Measurements from ENCODE around the gene CHFR. TPM values are rescaled to one million over a fixed set of nuclear protein-coding genes. Genes with fewer than 3 reads are reported as not detected.

Gene CHFR
- total and polyA plus RNA-seq, 9 of the 15 experiments (the other 6 are each of a cell fraction or from before 2014, with no cell fraction given): 0.61 to 33.9 (median 19.3) TPM

DNA sequence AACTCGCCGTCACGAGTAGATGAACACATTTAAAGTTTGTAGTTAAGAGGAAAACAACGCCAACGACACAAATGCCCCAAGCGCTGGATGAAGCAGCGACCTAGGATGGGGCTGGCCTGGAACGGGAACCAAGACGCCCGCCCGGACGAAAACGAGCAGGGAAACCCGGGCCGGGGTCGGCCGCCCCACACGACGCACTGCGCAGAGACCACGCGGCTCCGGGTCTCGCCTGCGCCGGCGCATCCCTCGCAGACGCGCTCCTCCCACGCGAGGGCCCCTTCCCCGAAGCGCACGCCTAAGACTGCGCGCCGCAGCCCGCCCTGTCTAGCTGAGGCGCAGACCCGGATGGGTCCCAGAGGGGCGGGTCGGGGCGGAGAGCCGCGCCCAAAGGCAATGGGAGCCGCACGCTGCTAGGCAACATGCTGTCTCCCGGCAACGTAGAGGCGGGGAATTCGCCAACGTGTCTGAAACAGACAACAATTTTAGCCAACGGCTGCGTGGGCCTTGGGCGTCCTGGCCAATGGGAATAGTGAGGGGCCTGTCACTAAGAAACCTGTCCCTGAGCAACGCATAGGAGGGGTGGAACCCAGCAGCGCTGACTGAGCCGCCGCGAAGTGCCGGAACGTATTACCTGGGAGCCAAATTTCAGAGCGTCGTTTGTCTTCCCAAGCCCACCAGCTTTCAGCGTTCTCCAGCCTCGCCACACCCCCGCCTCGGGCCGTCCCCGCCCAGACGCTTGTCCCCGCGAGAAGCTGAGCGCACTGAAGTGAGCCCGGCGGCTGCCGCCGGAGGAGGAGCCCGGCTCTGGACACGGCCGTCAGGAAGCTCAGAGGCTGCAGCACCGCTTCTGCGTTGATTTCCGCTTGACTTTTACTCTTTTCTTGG, 21.0 kb upstream of the CHFR start (continued):
- TF ChIP-seq RFX1 (IDR thresholded peaks at IDR 0.05): peak; percentile 94
- TF ChIP-seq ZEB2 (IDR thresholded peaks at IDR 0.05): no peak
- TF ChIP-seq, protein P1, sequence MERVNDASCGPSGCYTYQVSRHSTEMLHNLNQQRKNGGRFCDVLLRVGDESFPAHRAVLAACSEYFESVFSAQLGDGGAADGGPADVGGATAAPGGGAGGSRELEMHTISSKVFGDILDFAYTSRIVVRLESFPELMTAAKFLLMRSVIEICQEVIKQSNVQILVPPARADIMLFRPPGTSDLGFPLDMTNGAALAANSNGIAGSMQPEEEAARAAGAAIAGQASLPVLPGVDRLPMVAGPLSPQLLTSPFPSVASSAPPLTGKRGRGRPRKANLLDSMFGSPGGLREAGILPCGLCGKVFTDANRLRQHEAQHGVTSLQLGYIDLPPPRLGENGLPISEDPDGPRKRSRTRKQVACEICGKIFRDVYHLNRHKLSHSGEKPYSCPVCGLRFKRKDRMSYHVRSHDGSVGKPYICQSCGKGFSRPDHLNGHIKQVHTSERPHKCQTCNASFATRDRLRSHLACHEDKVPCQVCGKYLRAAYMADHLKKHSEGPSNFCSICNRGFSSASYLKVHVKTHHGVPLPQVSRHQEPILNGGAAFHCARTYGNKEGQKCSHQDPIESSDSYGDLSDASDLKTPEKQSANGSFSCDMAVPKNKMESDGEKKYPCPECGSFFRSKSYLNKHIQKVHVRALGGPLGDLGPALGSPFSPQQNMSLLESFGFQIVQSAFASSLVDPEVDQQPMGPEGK (CRISPR knock-in tag; IDR thresholded peaks at IDR 0.05; ENCODE audit: borderline replicate concordance): no peak
- no peak for TF ChIP-seq SP1 (CRISPR knock-in tag; IDR thresholded peaks at IDR 0.05)
- TF ChIP-seq ZNF57 (CRISPR knock-in tag; IDR thresholded peaks at IDR 0.05): no peak
- TF ChIP-seq TFAM (CRISPR knock-in tag; conservative IDR thresholded peaks at IDR 0.05): no peak
- TF ChIP-seq EP400 (IDR thresholded peaks at IDR 0.05): no peak
- no peak for TF ChIP-seq NFATC3 (IDR thresholded peaks at IDR 0.05)
- TF ChIP-seq, protein P2, sequence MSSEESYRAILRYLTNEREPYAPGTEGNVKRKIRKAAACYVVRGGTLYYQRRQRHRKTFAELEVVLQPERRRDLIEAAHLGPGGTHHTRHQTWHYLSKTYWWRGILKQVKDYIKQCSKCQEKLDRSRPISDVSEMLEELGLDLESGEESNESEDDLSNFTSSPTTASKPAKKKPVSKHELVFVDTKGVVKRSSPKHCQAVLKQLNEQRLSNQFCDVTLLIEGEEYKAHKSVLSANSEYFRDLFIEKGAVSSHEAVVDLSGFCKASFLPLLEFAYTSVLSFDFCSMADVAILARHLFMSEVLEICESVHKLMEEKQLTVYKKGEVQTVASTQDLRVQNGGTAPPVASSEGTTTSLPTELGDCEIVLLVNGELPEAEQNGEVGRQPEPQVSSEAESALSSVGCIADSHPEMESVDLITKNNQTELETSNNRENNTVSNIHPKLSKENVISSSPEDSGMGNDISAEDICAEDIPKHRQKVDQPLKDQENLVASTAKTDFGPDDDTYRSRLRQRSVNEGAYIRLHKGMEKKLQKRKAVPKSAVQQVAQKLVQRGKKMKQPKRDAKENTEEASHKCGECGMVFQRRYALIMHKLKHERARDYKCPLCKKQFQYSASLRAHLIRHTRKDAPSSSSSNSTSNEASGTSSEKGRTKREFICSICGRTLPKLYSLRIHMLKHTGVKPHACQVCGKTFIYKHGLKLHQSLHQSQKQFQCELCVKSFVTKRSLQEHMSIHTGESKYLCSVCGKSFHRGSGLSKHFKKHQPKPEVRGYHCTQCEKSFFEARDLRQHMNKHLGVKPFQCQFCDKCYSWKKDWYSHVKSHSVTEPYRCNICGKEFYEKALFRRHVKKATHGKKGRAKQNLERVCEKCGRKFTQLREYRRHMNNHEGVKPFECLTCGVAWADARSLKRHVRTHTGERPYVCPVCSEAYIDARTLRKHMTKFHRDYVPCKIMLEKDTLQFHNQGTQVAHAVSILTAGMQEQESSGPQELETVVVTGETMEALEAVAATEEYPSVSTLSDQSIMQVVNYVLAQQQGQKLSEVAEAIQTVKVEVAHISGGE (CRISPR knock-in tag; IDR thresholded peaks at IDR 0.05): peak in 1 of 3 experiments; percentile 67; a peak in 1 of 6 replicates
- no peak for TF ChIP-seq NFIX (CRISPR knock-in tag; IDR thresholded peaks at IDR 0.05; ENCODE audit: low read depth)
- TF ChIP-seq SOX6 (IDR thresholded peaks at IDR 0.05): no peak
- TF ChIP-seq, protein P3, sequence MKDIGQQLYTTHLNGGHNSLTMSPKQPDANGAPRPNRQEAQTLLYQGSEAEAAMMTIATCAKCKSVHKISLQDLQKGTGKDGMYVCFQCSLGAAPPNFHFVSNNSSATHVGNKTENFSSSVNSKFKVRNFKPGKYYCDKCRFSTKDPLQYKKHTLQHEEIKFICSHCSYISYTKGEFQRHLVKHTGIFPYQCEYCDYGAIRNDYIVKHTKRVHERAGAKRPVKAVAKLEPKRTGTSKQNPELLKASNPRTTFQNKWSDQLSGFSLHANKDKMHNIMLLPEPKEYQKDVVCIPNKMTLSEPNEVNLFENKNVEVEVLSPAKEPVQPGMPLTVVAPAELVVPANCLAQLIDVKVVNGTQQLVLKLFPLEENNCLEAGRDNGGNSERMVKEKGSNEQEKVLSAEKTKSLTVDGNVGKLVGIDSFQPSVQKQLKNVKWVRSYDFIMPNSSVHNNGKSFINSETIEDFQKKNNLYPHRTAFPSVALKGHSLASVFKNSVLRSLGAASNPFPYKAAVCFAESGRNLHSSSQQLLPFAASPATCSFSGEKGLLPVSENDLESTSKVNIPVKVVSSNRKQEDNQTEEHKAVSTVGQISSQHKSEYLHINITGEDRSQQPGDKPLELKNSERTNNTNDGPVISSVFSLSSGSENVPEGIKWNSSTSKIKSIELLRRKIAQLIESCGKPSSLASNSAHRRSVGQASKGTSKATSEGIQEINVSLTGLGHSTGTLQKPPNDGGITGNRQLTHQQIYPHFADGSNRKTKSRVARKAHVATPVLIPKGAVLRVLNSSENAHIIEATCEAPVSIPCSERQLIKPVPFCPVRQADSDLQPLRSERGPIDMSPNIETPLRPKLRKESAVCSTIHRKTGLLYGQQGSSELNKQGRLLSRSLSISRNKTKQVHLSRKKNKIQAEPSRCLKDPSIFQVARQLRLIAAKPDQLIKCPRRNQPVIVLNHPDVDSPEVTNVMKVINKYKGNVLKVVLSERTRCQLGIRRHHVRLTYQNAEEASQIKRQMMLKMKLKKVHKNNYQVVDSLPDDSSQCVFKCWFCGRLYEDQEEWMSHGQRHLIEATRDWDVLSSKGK (CRISPR knock-in tag; IDR thresholded peaks at IDR 0.05): no peak
- no peak for TF ChIP-seq NELFE (IDR thresholded peaks at IDR 0.05; ENCODE audit: insufficient read depth, insufficient read length)
- TF ChIP-seq PHF8 (IDR thresholded peaks at IDR 0.05; ENCODE audit: borderline replicate concordance, low read length): no peak
- peak; percentile 52 to 71 for TF ChIP-seq NRF1 (conservative IDR thresholded peaks at IDR 0.05 in 1 of 2, IDR thresholded peaks at IDR 0.05 in 1 of 2)
- TF ChIP-seq, protein P4, sequence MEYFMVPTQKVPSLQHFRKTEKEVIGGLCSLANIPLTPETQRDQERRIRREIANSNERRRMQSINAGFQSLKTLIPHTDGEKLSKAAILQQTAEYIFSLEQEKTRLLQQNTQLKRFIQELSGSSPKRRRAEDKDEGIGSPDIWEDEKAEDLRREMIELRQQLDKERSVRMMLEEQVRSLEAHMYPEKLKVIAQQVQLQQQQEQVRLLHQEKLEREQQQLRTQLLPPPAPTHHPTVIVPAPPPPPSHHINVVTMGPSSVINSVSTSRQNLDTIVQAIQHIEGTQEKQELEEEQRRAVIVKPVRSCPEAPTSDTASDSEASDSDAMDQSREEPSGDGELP (CRISPR knock-in tag; IDR thresholded peaks at IDR 0.05; ENCODE audit: borderline replicate concordance): peak; percentile 37; the same call in 1 of the 2 replicates
- peak; percentile 70 for TF ChIP-seq CXXC5 (CRISPR knock-in tag; IDR thresholded peaks at IDR 0.05)

All from K562 (cell line).